Limb (tissue), 2 donors: ENCODE results near the gene CHKA.

Experiments
- DNase-seq, 2 donors: peaks; one replicate each; pipeline ENCODE4 v3.0.0-alpha.2; 2016; ENCODE audit errors: extremely low spot score in 2 of 2

The CHKA gene

DNA sequence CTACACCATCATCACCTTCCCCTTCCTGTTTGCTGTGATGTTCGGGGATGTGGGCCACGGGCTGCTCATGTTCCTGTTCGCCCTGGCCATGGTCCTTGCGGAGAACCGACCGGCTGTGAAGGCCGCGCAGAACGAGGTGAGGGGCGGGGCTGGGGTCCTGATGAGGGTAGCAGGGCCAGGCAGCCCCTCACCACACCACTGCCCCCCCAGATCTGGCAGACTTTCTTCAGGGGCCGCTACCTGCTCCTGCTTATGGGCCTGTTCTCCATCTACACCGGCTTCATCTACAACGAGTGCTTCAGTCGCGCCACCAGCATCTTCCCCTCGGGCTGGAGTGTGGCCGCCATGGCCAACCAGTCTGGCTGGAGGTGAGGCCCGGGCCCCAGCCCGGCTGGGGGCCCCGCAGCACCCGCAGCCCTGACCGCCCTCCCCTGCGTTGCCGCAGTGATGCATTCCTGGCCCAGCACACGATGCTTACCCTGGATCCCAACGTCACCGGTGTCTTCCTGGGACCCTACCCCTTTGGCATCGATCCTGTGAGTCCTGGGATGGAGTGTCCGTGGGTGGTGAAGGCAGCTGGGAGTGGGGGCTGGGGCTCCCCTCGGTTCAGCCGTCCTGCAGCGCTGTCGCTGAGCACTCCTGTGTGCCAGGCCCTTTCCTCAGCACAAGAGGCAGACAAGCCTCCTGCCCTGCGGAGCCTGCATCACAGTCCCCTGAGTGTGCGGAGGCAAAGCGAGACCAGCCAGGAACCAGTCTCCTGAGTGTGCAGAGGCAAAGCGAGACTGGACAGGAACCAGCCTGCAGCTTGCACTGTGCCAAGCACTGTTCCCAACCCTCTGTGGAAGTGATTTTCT lies 73.5 kb downstream of the CHKA start:
- DNase-seq: no peak

DNA sequence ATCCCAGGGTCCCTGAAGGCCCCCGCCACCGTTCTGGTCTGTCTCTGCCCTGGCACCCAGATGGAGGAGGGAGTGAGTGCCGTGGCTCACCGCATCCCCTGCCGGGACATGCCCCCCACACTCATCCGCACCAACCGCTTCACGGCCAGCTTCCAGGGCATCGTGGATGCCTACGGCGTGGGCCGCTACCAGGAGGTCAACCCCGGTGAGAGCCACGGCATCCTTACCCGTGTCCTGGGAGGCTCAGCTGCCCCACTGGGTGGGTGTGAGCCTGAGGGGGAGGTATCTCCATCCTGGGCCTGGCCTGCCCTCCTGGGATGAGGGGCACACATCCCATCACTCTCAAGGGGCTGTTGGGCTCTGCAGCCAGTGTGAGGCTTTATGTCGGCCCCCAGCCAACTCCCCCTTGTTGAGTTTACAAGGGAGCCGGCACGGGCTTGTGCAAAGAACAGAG lies 76.3 kb downstream of the CHKA start:
- no peak for DNase-seq

DNA sequence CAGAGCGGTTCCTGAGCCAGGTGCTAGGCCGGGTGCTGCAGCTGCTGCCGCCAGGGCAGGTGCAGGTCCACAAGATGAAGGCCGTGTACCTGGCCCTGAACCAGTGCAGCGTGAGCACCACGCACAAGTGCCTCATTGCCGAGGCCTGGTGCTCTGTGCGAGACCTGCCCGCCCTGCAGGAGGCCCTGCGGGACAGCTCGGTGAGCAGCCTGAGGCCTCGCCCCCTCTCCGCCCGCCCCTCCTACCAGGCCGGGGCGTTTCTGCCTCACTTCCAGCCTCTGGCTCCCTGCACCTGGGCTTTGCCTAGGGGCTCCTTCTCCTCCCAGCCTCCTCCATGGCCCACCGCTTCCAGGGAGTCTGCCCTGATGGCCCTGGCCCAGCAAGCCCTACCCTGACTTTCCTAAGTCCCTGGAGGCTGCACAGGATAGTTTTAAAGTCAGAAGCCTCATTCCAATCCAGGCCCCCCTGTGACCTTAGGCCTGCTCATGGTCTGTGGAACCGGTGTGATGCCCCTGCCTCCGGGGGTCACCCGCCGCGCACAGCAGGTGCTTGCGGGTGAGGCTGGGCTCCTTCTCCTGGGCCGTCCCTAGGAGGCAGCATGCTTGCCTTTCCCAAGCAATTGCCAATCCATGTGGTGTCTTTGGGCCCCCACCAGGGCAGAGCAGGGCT lies 76.9 kb downstream of the CHKA start:
- no peak for DNase-seq

DNA sequence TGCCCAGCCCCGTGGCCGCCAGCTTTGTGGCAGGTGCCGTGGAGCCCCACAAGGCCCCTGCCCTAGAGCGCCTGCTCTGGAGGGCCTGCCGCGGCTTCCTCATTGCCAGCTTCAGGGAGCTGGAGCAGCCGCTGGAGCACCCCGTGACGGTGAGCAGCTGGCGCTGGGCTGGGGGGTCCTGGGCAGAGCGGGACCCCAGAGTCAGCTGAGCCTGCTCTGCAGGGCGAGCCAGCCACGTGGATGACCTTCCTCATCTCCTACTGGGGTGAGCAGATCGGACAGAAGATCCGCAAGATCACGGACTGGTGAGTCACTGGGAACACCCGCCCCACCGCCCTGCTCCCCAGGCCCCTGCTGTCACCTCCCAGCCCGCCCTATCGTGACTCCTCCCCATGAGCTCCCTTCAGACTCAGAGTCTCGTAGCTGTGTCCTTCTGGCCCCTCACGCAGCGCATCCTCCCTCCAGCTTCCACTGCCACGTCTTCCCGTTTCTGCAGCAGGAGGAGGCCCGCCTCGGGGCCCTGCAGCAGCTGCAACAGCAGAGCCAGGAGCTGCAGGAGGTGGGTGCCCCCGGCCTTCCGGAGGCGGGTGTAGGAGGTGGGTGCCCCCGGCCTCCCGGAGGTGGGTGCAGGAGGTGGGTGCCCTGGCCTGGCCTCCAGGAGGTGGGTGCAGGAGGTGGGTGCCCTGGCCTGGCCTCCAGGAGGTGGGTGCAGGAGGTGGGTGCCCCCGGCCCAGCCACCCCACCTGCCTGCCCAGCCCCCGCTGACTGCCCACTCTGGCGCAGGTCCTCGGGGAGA lies 77.6 kb downstream of the CHKA start:
- peak; percentile 8 to 34 for DNase-seq

DNA sequence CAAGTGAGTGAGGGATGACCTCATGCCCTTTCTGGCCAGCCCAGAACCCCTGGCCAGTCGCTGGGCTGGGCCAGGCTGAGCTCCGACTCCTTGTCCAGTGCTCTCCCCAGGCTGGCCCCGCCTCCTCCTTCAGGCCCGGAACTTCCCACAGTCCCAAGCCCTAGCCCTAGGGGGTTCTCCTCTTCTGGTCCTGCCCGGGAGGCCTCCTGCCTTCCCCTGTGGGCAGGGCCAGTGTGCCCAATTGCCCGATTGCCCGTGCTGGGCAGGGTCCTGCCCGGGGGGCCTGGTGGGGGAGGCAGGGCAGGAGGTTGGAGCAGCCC lies 78.2 kb downstream of the CHKA start:
- peak in 1 of 2 donors; percentile 34 for DNase-seq

DNA sequence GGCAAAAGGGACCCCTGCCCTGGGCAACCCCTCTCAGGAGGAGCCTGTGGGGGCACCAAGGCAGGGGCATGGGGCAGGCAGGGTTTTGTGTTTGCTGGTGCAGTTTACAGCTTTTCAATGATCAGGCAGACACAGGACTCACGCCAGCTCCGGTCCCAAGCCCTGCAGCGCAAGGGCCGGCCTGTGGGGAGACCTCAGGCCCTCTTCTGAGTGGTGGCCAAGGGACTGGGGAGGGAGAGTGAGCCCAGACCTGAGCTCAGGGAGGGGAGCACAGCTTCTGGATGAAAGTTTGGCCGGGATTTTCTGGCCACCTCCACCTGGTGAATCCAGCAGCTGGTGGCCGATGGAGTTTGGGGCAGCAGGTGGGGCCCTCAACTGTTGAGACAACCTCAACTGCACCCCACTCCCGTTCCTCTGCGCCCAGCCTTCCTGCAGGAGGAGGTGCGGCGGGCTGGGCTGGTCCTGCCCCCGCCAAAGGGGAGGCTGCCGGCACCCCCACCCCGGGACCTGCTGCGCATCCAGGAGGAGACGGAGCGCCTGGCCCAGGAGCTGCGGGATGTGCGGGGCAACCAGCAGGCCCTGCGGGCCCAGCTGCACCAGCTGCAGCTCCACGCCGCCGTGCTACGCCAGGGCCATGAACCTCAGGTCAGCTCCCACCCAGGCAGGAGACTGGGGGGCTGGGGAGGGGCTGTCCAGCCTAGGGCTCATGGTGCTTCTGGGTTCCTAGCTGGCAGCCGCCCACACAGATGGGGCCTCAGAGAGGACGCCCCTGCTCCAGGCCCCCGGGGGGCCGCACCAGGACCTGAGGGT lies 78.8 kb downstream of the CHKA start:
- DNase-seq: no peak

DNA sequence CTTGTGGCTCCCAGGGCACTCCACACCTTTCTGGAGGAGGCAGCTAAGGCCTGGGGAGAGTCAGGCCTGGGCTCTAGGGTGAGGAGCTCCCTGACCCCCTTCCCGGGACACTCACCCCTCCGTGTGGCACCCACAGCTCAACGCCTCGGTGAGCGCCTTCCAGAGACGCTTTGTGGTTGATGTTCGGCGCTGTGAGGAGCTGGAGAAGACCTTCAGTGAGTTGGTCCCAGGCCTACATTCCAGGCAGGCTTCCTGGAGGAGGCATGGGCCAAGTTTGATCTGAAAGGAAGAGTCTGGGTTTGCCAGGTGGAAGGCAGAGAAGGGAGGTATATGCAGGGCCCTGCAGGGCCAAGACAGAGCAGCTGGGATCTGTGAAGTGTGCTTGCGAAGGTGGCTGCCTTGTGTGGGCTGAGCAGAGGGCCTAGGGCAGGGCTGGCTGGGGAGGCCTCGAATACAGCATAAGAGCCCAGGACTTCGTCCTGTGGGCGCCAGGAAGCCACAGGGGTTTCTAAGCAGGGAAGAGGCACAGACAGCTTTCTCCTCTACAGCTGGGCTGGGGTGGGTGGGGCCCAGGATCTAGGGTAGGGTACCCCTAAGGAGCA lies 79.5 kb downstream of the CHKA start:
- DNase-seq: no peak

DNA sequence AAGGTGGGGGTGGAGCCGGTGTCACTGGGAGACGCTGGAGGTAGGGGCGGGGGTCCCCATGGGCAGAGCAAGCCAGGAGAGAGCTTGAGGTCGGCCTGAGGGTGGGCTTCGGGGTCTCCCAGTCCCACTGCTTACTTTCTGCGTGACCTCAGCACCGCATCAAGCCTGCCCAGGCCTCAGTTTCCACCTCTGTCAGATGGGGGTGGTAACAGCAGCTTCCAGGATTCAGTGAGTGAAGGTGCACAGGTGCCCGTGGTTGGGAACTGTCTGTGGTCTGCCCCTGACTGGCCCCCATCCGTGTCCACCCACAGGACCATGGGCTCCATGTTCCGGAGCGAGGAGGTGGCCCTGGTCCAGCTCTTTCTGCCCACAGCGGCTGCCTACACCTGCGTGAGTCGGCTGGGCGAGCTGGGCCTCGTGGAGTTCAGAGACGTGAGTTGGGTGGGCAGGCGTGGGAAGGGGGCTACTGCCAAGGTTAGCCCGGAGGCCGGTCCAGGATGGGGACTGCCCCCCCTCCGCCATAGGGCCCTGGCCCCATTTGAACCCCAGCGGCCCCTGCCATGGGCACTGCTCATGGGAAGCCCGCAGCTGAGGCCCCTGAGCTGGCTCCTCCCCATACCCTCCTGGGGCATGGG lies 80.1 kb downstream of the CHKA start:
- DNase-seq: no peak

DNA sequence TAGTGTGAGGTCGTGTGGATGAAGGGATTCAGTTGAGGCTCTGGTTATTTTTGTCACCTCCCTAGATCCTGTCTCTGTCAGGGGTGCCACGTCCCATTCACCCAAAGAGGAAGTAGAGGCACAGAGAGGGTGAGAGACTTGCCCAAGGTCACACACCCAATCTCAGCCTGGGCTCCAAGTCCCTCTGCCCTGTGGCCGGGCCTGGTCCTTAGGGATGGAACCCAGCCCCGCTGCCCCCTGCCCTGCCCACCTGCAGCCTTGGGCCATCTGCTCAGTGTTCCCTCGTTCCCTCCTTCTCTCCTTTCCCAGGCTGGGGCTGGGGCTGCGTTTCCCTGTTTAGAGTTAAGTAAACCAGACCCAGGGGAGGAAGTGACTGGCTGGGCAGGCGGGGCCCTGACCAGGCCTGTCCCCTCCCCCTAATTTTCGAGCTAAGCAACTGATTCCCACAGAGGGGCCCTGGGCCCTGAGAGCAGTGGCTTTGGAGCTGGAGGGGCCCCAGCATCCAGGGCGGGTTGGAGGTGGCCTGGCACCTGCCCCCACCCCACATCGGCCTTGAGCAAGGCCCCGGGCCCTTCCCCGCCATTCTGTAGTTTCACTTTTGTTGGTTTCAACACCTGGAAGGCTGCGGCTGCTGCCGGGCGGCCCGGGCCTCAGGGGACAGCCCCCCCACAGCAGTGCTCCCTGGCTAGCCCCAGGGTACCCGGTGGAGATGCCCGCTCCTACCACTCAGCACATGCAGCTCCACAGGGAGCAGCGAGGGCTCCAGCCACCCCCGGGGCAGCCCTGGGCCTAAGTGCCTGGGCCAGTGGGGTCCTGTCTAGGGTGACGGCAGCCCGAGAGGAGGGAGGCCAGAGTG lies 80.9 kb downstream of the CHKA start:
- DNase-seq: peak; percentile 48 to 56

DNA sequence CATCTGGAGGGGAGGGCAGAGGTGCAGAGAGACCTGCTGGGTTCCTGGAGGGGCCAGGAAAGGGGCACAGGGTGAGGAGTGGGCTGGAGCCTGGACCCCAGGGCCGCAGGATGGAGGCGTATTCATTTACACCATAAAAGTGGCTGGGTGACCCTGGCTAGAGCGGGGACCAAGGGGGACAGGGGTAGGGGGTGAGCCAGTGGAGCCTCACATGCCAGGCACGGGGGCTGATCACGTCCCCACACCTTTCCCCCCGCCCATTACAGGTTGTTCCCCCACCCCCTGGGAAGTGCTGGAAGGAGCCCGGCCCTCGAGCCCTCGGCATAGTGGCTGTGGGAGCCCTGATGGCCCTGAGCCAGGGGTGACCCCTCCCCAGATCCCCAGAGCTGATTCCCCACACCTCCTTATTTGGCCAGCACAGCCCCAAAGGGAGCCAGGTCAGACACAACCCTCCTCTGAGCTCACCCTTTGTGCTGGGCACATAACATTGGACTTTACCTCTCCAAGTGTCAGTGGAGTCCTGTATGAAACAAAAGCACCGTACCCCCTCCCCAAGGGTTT lies 81.6 kb downstream of the CHKA start:
- peak in 1 of 2 donors; percentile 44 for DNase-seq

DNA sequence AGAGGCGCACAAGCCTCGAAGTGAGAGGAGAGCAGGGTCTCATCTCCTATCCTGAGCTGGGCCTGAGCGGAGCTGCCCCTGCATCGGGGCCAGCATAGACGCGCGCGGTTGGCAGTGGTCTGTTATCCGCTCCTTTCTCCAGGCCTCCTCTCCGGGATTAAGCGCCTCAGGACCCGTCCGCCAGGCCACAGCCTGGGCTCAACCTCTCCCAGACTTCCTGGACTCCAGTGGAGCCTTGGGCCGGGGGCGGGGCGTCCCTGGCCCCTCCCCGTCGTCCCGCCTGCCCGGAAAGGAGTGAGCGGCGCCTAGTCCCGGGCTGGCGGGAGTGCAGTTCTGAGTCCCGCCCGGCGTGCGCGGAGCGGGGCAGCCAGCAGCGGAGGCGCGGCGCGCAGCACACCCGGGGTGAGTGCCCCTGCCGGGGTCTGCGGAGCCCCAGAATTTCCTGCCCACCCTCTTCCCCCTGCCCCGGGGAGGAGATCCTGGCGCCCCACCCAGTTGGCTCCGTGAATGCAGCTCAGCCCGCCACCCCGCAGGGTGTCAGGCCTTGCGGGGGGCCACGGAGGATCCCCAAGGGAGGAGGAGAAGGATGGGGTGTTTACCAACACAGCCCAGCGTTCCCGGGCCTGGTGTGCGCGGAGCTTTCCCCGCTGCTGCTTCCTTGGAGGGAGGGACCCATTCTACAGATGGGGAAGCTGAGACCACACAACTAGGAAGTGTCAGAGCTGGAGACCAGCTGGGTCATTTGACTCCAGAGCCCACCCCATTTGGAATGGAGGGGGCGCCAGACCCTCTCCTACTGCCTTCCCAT lies 82.3 kb downstream of the CHKA start, which contains the start of gene TCIRG1:
Gene TCIRG1, plus strand, starts transcription at position 308 of the 808 bp plus-strand sequence. CDS start 2,247 bp downstream, outside the sequence.
- DNase-seq: peak; percentile 43 to 69

DNA sequence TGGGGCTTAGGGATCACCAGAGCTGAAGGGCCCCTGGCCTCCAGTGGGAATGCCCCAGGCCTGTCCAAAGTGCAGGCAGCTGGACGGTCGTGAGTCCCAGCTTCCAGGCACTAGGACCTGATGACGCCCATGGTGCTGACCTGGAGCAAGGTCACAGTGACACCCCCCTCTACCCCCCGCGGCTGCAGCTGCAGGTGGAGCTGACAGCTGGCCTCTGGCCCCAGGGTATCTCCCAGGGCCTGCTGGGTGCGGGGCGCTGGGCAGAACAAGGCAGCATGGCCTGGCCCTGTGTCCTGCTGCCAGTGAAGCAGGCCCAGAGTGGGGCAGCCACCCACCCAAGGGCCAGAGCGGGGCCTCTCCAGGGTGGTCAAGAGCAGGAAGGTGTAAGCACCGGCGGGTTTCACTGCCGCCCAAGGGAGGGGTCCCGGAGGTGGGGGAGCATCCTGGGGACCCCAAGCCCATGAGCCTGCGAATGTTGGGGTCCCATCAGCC lies 82.9 kb downstream of the CHKA start:
- peak in 1 of 2 donors; percentile 37 for DNase-seq

DNA sequence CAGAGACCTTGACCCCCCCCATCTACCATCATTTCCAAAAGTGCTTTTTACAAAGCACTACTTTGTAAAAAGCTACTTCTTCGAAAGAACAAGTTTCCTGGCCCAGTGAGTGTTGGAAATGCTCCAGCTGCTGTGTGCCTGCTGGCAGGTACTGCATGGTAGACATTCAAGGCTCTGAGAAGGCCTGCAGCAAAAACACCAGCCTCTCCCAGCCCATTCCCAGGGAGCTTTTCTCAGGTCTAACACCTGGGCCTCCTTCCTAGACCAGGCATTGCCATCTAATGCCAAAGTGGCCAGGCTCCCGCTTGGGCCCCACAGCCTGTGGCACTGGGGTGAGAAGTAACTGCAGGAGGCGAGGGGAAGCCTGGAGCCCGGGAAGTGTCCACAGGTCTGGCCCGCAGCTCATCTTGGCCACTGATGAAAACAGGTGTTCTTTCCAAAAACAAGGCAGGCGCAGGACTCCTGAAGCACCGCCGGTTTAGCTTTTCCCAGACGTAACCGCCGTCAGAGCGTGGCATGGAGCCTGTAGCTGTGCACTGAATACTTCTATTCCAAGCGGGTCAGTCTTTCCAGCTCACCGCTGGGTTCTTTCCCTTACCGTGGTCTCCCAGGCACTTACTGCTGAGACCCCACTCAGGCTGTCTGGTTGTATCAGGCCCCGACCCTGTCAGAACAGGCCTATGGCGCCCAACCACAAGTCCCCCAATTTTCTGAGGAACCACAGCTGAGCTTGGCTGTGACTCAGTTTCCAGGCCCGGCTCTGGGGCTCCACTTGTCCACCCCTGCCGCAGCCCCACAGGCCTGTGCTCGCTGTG lies 83.6 kb downstream of the CHKA start:
- DNase-seq: no peak

DNA sequence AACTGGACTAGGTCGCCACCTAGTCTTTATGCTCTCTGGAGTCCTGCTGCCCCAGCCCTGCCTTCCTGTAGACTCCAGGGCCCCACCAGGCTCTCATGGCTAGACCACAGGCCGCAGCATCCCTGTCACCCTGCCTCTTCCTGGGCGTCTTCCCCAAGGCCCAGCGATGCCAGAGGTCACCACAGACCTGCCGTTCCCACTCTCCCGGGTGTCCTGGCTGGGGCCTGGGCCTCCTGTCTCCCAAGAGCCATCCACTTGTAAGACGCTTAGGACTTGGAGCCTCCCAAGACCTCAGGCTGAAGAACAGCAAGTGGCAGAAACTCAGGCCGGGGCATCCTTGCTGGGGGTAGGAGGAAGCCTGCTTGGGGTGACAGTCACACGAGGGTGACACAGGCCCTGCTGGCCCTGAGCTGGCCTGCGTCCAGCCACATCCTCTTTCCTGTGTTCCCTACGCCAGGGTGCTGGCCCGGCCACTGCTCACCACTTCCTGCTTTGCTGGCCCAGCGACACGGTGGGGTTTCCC lies 84.4 kb downstream of the CHKA start:
- no peak for DNase-seq

DNA sequence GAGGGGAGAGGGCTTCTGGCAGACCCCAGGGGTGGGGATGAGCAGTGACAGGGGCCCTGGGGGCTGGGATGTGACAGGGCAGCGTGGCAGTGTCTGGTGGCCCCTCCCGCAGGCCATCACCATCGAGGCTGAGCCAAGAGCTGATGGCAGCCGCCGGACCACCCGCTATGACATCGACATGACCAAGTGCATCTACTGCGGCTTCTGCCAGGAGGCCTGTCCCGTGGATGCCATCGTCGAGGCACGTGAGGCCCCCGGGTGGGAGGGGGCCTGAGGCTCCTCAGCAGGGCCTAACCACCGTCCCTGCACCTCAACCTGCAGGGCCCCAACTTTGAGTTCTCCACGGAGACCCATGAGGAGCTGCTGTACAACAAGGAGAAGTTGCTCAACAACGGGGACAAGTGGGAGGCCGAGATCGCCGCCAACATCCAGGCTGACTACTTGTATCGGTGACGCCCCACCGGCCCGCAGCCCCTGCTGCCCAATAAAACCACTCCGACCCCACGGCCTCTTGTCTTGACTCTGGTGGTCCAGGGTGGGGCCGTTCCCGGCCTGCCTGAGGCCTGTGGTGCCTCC lies 85.0 kb downstream of the CHKA start:
- DNase-seq: no peak

DNA sequence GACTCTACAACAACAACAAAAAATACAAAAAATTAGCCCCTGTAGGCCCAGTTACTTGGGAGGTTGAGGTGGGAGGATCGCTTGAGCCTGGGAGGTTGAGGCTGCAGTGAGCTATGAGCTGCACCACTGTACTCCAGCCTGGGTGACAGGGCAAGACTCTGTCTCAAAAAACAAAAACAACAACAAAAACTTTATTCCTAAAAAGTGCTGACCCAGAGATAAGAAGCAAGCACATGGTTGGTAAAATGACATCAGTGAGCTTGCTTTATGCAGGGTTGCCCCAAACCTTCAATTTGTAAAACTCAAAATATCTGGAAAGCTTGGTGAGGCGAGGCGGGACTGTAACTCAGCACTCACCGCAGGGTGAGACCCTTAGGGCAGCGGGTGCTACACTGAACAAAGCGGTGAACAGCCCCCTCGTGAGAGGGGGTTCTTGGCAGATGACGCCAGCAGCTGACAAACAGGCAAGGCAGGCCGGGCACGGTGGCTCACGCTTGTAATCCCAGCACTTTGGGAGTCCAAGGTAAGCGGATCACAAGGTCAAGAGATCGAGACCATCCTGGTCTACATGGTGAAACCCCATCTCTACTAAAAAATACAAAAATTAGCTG lies 85.8 kb downstream of the CHKA start:
- no peak for DNase-seq
